Fibroblast of the aortic adventitia (primary cell): Measurements from ENCODE around the gene GREM2. TPM values are rescaled to one million over a fixed set of nuclear protein-coding genes. Genes with fewer than 3 reads are reported as not detected.

Experiments used
- DNase-seq: peaks from one replicate; pipeline ENCODE4 v3.0.0-alpha.2; 2010; ENCODE audit warnings: low read depth
- H3K4me3 ChIP-seq: 2 replicates; pipeline ENCODE4 v1.5.1; 2011; ENCODE audit warnings: low read depth, mild to moderate bottlenecking, control low read depth, low read length, moderate library complexity
- total RNA-seq: library from RNA; depleted of rRNA; stranded (reverse); fragments of >200 nt; gene quantifications from 2 replicates; pipeline ENCODE4 v1.2.3, GENCODE V29; 2012; ENCODE audit warnings: low replicate concordance
- TF ChIP-seq, protein P1 (sequence below): IDR thresholded peaks from 2 replicates; pipeline ENCODE4 v1.5.1; 2011; ENCODE audit warnings: mild to moderate bottlenecking, low read length, control low read depth, inconsistent platforms; ENCODE audit not compliant: insufficient read depth

Gene GREM2
- total RNA-seq, 1 donor, result 26.8 TPM

DNA sequence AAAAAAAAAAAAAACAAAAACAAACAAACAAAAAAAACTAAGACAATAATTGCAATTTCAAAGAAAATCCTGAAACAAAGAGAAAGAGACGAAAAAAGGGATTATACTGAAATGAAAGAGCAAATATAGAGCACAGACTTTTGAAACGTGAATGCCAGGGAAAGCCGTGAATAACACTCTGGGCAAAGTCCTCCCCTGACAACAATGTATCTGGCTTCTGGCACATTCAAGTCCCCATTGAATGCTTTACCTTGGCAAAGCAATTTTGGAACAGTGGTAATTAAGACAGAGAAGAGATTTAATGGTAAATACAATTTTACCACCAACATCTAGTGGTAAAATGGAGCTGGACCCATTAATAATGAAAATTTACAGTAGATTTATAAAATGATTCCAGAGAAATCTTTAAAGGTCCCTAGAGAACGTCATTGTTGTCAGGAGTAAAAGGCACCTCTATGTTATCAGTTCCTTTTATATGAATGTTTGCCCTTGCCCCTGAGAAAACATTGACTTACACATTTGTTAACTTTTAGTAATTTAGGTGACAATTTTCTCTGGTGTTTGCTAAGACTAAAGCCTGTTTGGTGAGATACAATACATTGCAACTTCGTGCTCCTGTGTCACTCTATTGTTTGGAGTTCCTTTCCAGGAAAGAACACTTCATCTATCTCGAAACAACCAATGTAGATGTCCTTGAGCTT is 89.7 kb downstream of the GREM2 start:
- DNase-seq, result no peak
- no peak overlapping the region for H3K4me3 ChIP-seq
- TF ChIP-seq, protein P1, sequence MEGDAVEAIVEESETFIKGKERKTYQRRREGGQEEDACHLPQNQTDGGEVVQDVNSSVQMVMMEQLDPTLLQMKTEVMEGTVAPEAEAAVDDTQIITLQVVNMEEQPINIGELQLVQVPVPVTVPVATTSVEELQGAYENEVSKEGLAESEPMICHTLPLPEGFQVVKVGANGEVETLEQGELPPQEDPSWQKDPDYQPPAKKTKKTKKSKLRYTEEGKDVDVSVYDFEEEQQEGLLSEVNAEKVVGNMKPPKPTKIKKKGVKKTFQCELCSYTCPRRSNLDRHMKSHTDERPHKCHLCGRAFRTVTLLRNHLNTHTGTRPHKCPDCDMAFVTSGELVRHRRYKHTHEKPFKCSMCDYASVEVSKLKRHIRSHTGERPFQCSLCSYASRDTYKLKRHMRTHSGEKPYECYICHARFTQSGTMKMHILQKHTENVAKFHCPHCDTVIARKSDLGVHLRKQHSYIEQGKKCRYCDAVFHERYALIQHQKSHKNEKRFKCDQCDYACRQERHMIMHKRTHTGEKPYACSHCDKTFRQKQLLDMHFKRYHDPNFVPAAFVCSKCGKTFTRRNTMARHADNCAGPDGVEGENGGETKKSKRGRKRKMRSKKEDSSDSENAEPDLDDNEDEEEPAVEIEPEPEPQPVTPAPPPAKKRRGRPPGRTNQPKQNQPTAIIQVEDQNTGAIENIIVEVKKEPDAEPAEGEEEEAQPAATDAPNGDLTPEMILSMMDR, result no peak

DNA sequence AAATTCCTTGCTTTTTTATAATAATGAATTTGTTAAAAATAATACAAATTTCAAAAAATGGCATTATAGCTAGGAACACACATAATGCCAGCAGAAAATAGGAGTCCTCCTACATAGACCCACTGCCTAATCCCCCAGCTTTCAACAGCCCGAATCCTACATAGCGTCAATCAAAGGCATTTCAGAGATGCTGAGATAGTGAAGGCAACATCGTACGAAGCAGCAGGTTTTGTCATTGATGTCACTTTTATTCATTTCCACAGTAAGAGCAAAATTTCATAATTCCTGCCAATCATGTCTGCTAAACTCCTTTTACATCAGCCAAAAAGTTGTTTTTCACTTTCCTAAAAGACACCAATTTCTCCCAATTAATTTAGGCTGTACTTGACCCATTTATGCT is 94.1 kb downstream of the GREM2 start:
- H3K4me3 ChIP-seq, result no peak overlapping the region
- no peak for DNase-seq
- TF ChIP-seq, protein P1, result no peak

DNA sequence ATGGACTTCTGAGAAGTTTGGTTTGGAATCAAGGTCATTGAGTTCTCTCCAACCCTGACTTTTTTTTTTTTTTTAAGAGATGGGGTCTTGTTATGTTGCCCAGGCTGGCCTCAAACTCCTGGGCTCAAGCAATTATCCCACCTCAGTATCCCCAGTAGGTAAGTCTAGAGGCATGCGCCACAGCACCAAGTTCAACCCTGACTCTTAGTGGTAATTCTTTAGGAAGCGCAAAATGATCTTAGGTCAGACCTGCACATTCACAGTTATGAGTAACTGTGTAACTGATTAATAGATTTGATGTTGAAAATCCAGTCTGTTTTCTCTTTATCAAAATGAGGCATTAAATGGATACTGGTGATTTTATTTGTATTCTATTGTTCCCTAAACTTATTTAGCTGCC is 95.9 kb downstream of the GREM2 start:
- TF ChIP-seq, protein P1, result no peak
- no peak overlapping the region for H3K4me3 ChIP-seq
- DNase-seq, result no peak

DNA sequence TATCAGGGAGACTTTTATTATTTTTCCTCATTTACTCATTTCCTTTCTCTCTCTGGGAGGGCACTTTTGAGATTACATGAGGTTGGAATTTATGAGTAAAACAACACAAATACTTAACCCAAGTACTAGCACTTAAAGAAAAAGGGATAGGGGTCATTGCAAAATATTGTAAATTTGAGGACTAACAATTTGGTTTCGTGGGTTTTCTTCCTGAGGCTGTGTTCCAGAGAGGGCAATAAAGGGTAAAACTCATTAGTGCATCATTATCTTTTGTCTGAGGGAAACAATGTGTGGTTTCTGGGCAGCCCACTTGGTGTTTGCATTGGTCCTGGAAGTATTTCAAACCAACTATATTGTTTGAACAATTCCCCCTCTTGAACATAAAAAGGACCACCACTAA is 96.5 kb downstream of the GREM2 start:
- TF ChIP-seq, protein P1, result no peak
- peak; percentile 48 for DNase-seq
- no peak overlapping the region for H3K4me3 ChIP-seq

DNA sequence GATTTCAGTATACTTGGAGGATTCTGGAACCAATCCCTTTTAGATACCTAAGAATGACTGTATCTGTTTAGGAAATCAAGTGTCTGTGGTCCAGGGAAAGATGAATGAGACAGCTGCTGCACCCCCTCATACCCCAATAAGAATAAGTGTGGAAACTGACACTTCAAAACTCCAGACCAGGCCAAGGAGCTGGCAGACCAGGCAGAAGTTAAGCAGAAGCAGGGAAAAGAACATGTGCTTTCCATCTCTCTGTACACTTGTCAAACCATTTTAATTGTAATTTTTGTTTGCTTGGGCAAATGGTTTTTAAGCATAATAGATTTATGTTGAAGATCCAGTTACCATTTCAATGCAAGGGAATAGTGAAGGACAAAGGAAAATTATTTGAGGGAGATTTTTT is 100.2 kb downstream of the GREM2 start:
- DNase-seq, result no peak
- no peak overlapping the region for H3K4me3 ChIP-seq
- TF ChIP-seq, protein P1, result no peak

DNA sequence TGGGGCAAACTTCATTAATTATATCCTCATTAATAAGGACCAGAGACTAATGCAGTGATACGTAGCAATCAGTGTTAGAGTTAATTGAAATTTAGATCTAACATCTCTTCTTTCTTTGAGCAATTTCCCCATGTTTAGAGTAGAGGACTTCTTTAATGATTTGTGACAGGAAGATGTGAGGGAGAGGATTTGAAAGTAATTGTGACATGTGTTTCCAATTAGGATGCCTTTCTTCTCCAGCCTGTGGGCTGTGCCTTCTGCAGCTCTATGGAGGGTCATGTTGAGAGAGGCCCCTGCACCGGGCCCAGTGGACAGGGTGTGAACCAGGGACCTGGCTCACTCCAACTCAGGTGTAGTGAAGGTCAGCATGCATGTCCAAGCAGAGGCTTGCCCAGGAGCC is 103.0 kb downstream of the GREM2 start:
- no peak overlapping the region for H3K4me3 ChIP-seq
- DNase-seq, result peak; percentile 35
- TF ChIP-seq, protein P1, result no peak

DNA sequence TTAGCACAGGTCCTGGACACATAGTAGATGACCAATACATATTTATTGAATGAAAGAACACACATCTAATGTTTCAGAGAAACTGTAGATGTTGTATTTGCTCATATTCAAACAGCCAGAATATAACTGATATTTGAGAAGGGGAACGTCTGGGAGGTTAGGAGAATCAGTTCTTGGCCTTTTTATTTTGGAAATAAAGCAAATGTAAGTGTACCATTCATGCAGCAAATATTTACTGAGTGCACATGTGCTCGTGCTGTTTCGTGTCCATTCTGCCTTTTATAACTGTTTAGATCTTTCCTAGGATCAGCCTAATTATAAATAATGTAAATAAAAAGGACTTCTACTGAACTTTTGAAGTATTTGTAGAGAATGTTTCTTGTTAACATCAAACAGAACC is 103.8 kb downstream of the GREM2 start:
- DNase-seq, result no peak
- TF ChIP-seq, protein P1, result no peak
- H3K4me3 ChIP-seq, result no peak overlapping the region
